Loucy (cell line): ENCODE results near the gene ZDBF2.

Source experiments
- EZH2phosphoT487 ChIP-seq: fragments of 200-600 bp; IDR thresholded peaks from 2 replicates; pipeline ENCODE4 v1.6.1; 2018; ENCODE audit warnings: antibody characterized with exemption, mild to moderate bottlenecking, moderate library complexity, borderline replicate concordance
- TF ChIP-seq, protein P1 (sequence below): fragments of 200-600 bp; sonication (generic); conservative IDR thresholded peaks from 2 replicates; pipeline ENCODE4 v1.5.1; 2014; ENCODE audit warnings: mild to moderate bottlenecking, antibody characterized with exemption, low read length

DNA sequence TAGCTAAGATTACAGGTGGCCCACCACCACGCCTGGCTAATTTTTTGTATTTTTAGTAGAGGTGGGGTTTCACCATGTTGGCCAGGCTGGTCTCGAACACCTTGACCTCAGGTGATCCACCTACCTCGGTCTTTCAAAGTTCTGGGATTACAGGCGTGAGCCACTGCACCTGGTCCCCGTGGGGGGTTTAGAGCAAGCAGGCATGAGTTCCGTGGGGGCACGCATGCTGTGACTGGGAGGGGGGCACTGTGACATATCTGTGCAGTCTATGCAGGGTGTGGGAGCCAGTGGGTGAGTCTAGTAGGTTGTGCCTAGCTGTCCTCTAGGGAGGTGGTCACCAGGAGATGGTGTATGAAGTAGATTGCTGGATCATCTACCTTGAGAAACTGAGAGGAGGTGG lies 16.6 kb upstream of the ZDBF2 start:
- TF ChIP-seq EZH2phosphoT487: no peak
- TF ChIP-seq, protein P1, sequence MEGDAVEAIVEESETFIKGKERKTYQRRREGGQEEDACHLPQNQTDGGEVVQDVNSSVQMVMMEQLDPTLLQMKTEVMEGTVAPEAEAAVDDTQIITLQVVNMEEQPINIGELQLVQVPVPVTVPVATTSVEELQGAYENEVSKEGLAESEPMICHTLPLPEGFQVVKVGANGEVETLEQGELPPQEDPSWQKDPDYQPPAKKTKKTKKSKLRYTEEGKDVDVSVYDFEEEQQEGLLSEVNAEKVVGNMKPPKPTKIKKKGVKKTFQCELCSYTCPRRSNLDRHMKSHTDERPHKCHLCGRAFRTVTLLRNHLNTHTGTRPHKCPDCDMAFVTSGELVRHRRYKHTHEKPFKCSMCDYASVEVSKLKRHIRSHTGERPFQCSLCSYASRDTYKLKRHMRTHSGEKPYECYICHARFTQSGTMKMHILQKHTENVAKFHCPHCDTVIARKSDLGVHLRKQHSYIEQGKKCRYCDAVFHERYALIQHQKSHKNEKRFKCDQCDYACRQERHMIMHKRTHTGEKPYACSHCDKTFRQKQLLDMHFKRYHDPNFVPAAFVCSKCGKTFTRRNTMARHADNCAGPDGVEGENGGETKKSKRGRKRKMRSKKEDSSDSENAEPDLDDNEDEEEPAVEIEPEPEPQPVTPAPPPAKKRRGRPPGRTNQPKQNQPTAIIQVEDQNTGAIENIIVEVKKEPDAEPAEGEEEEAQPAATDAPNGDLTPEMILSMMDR: no peak
